IMR-90 (cell line): ENCODE data around the gene TAF9B. TPM values are rescaled to one million over a fixed set of nuclear protein-coding genes. Genes with fewer than 3 reads are reported as not detected.

Experiments
- ATAC-seq: fragments of 200-7000 bp; cut with Tn5 transposase; 2 replicates; pipeline ENCODE4 v1.9.1; 2020; ENCODE audit warnings: low read depth, mild to moderate bottlenecking, moderate library complexity
- BruUV-seq: library from RNA; stranded (reverse); fragments of 400-500 nt; replicated peaks from 2 replicates; lab custom pipeline; 2021; lab: Mats Ljungman, UMichigan
- CTCF ChIA-PET: fragments of 300-600 bp; formaldehyde crosslinking; extraction: SDS; loops from one replicate; lab custom pipeline; 2021; ENCODE audit warnings: antibody characterized with exemption; lab: Yijun Ruan, JAX
- POLR2A ChIA-PET: fragments of 300-600 bp; sonication (Branson Sonifier 250); formaldehyde crosslinking; loops from one replicate; lab custom pipeline; 2022; ENCODE audit warnings: antibody characterized with exemption; ENCODE audit not compliant: unreplicated experiment; lab: Charles Lee
- DNase-seq: peaks from one replicate; pipeline ENCODE4 v3.0.0; 2013
- H2AFZ ChIP-seq: replicated peaks from 2 replicates; pipeline ENCODE3; 2013; ENCODE audit warnings: low read length, mild to moderate bottlenecking; ENCODE audit not compliant: poor library complexity
- H2AK5ac ChIP-seq: 2 replicates; pipeline ENCODE4 v1.6.1; 2013; ENCODE audit warnings: low read depth, low read length, inconsistent platforms
- H2AK9ac ChIP-seq: replicated peaks from 2 replicates; pipeline ENCODE3; 2013; ENCODE audit warnings: mild to moderate bottlenecking, low read depth, low read length, moderate library complexity; ENCODE audit not compliant: poor library complexity
- H2BK120ac ChIP-seq: 2 replicates; pipeline ENCODE4 v1.6.1; 2013; ENCODE audit warnings: low read depth, low read length, inconsistent platforms
- H2BK15ac ChIP-seq: 3 replicates; pipeline ENCODE4 v1.6.1; 2013; ENCODE audit warnings: low read depth, low read length, inconsistent platforms
- H2BK20ac ChIP-seq: 2 replicates; pipeline ENCODE4 v1.6.1; 2013; ENCODE audit warnings: low read depth, mild to moderate bottlenecking, inconsistent platforms, low read length, moderate library complexity
- H2BK5ac ChIP-seq: 2 replicates; pipeline ENCODE4 v1.6.1; 2013; ENCODE audit warnings: mild to moderate bottlenecking, low read depth, low read length, inconsistent platforms; ENCODE audit not compliant: poor library complexity, severe bottlenecking
- H3K14ac ChIP-seq: replicated peaks from 2 replicates; pipeline ENCODE4 v1.6.1; 2013; ENCODE audit warnings: low read depth, low read length, inconsistent platforms
- H3K18ac ChIP-seq: 2 replicates; pipeline ENCODE4 v1.6.1; 2013; ENCODE audit warnings: low read depth, low read length, control low read depth
- H3K23ac ChIP-seq: 2 replicates; pipeline ENCODE4 v1.6.1; 2013; ENCODE audit warnings: low read depth, low read length, inconsistent platforms
- H3K27ac ChIP-seq: 2 replicates; pipeline ENCODE4 v1.5.1; 2013; ENCODE audit warnings: mild to moderate bottlenecking, control low read depth, low read length; ENCODE audit not compliant: insufficient read depth
- H3K27me3 ChIP-seq: 2 replicates; pipeline ENCODE4 v1.6.1; 2013; ENCODE audit warnings: low read length; ENCODE audit not compliant: control insufficient read depth, insufficient read depth
- H3K36me3 ChIP-seq: 2 replicates; pipeline ENCODE4 v1.6.1; 2013; ENCODE audit warnings: low read length, mixed read lengths; ENCODE audit not compliant: control insufficient read depth, insufficient read depth
- H3K4ac ChIP-seq: 2 replicates; pipeline ENCODE4 v1.6.1; 2013; ENCODE audit warnings: low read depth, low read length, inconsistent platforms
- H3K4me1 ChIP-seq: 2 replicates; pipeline ENCODE4 v1.6.1; 2013; ENCODE audit warnings: low read length, mixed read lengths; ENCODE audit not compliant: control insufficient read depth, insufficient read depth
- H3K4me2 ChIP-seq: 2 replicates; pipeline ENCODE4 v1.6.1; 2013; ENCODE audit warnings: low read depth, mild to moderate bottlenecking, control low read depth, low read length, moderate library complexity
- H3K4me3 ChIP-seq: 2 replicates; pipeline ENCODE4 v1.5.1; 2013; ENCODE audit warnings: low read depth, mild to moderate bottlenecking, control low read depth, low read length, moderate library complexity; ENCODE audit not compliant: insufficient read depth
- H3K56ac ChIP-seq: 2 replicates; pipeline ENCODE4 v1.6.1; 2013; ENCODE audit warnings: low read length, inconsistent platforms; ENCODE audit not compliant: insufficient read depth; ENCODE audit errors: extremely low read depth
- H3K79me1 ChIP-seq, 2 experiments: 2 replicates each; pipeline ENCODE4 v1.6.1; 2013; ENCODE audit warnings: low read length in 2 of 2, inconsistent platforms in 1 of 2, low read depth in 1 of 2
- H3K9ac ChIP-seq: 2 replicates; pipeline ENCODE4 v1.6.1; 2013; ENCODE audit warnings: low read depth, low read length, control low read depth
- H3K9me1 ChIP-seq: 2 replicates; pipeline ENCODE4 v1.6.1; 2013; ENCODE audit warnings: low read length, inconsistent platforms; ENCODE audit not compliant: insufficient read depth
- H3K9me3 ChIP-seq: 2 replicates; pipeline ENCODE4 v1.6.1; 2013; ENCODE audit warnings: low read length; ENCODE audit not compliant: control insufficient read depth, insufficient read depth
- H4K20me1 ChIP-seq: 2 replicates; pipeline ENCODE4 v1.6.1; 2013; ENCODE audit warnings: low read length, inconsistent platforms; ENCODE audit not compliant: insufficient read depth
- H4K5ac ChIP-seq: 2 replicates; pipeline ENCODE4 v1.6.1; 2013; ENCODE audit warnings: mild to moderate bottlenecking, low read depth, low read length, control low read depth
- H4K8ac ChIP-seq, 2 experiments: 2 replicates each; pipeline ENCODE4 v1.6.1; 2013; ENCODE audit warnings: low read depth in 2 of 2, low read length in 2 of 2, control low read depth in 1 of 2, inconsistent platforms in 1 of 2
- H4K91ac ChIP-seq: 2 replicates; pipeline ENCODE4 v1.6.1; 2013; ENCODE audit warnings: low read depth, low read length, inconsistent platforms; ENCODE audit not compliant: insufficient read depth
- ELK1 ChIP-seq: fragments of 150-350 bp; IDR thresholded peaks from 2 replicates; pipeline ENCODE4 v1.6.1; 2016; ENCODE audit warnings: low read depth, mild to moderate bottlenecking, low read length, moderate library complexity, borderline replicate concordance
- MAZ ChIP-seq: IDR thresholded peaks from 2 replicates; pipeline ENCODE4 v1.6.1; 2012; ENCODE audit warnings: low read depth, mild to moderate bottlenecking, low read length, improper control_type of control experiment, moderate library complexity, borderline replicate concordance
- MXI1 ChIP-seq: IDR thresholded peaks from 2 replicates; pipeline ENCODE4 v1.6.1; 2012; ENCODE audit warnings: low read depth, mild to moderate bottlenecking, low read length, moderate library complexity, borderline replicate concordance
- NFE2L2 ChIP-seq: fragments of 150-350 bp; IDR thresholded peaks from 2 replicates; pipeline ENCODE4 v1.6.1; 2016; ENCODE audit warnings: low read depth, mild to moderate bottlenecking, low read length
- POLR2A ChIP-seq: IDR thresholded peaks from 2 replicates; pipeline ENCODE4 v1.6.1; 2012; ENCODE audit warnings: mild to moderate bottlenecking, low read depth, low read length
- RAD21 ChIP-seq: IDR thresholded peaks from 2 replicates; pipeline ENCODE4 v1.6.1; 2012; ENCODE audit warnings: low read length, improper control_type of control experiment
- SMC3 ChIP-seq: fragments of 150-350 bp; IDR thresholded peaks from 2 replicates; pipeline ENCODE4 v1.6.1; 2016; ENCODE audit warnings: low read depth, mild to moderate bottlenecking, antibody characterized with exemption, low read length, moderate library complexity
- WGBS, 2 experiments: methylation state at CpG; one replicate each; pipeline versions ENCODE4 v1.1.5 to v1.1.7; 2013; ENCODE audit warnings: missing lambda C conversion rate in 2 of 2; ENCODE audit not compliant: insufficient read length in 1 of 2; ENCODE audit errors: extremely low coverage in 2 of 2; 5-methylcytosine and 5-hydroxymethylcytosine counted together
- dilution Hi-C: fragments of 300-500 bp; cut with HindIII; formaldehyde crosslinking; loops from one replicate; pipeline ENCODE4 v1.14.3; 2018; ENCODE audit warnings: low sequenced_read_pairs; ENCODE audit not compliant: unreplicated experiment
- in situ Hi-C: fragments of 300-500 bp; cut with MboI; formaldehyde crosslinking; loops from 3 replicates; pipeline ENCODE4 v1.14.3; 2019; ENCODE audit warnings: low sequenced_read_pairs, inconsistent platforms, mixed read lengths
- intact Hi-C: fragments of 100-400 bp; cut with micrococcal nuclease; formaldehyde crosslinking; loops from 2 replicates; pipeline ENCODE4 v1.10.0; 2022
- polyA plus RNA-seq, 3 experiments: library from polyadenylated mRNA; depleted of rRNA; stranded (reverse); fragments of >200 nt; gene quantifications; 2 replicates each; pipeline ENCODE4 v1.2.3, GENCODE V29; 2012; ENCODE audit warnings: low replicate concordance in 1 of 3
- total RNA-seq: library from RNA; depleted of rRNA; stranded (reverse); fragments of >200 nt; gene quantifications from 2 replicates; pipeline ENCODE4 v1.2.3, GENCODE V29; 2012
- TF ChIP-seq, protein P1 (sequence below): conservative IDR thresholded peaks from 2 replicates; pipeline ENCODE4 v1.5.1; 2012; ENCODE audit warnings: mild to moderate bottlenecking, low read depth, low read length, improper control_type of control experiment

TAF9B gene
- total and polyA plus RNA-seq, 2 of the 4 experiments (the other 2 are of a cell fraction): 12.4 to 21.5 TPM

- Histone ChIP-seq H3K9me1 (no peaks in the 10 kb centered on the region), H2BK20ac (no peak overlapping the region), H2AK9ac (no peak overlapping the region), H2BK15ac (no peak overlapping the region), H2AK5ac (no peak overlapping the region), H3K56ac (no peak overlapping the region), H3K79me1 (peaks cover 0 to 3% of the 10 kb centered on the region in 2 experiments; a peak in 1 of 4 replicates), H4K91ac (no peak overlapping the region), H3K9me3 (no peaks in the 10 kb centered on the region), H3K4me1 (0 out of 2 replicates have a peak, but pooled peaks cover 2% of the 10 kb centered on the region), H4K8ac (no peak overlapping the region), H2BK5ac (no peak overlapping the region), H4K20me1 (peaks cover 94% of the 10 kb centered on the region), H3K4me2 (no peak overlapping the region), H3K4me3 (no peak overlapping the region), H3K18ac (no peak overlapping the region), H3K23ac (no peak overlapping the region), H3K36me3 (peaks cover 19% of the 10 kb centered on the region), H3K14ac (no peak overlapping the region), H4K5ac (no peak overlapping the region), H2BK120ac (no peak overlapping the region), H3K4ac (no peak overlapping the region), H2AFZ (no peak overlapping the region), H3K27me3 (no peaks in the 10 kb centered on the region), H3K27ac (no peak overlapping the region), H3K9ac (no peak overlapping the region)
- BruUV-seq: no TSS peak
- no peak for DNase-seq
- ATAC-seq: no peak
- TF ChIP-seq ELK1 (no peak), SMC3 (no peak), MAZ (no peak), MXI1 (no peak), NFE2L2 (no peak), POLR2A (no peak), RAD21 (no peak)
- TF ChIP-seq, protein P1, sequence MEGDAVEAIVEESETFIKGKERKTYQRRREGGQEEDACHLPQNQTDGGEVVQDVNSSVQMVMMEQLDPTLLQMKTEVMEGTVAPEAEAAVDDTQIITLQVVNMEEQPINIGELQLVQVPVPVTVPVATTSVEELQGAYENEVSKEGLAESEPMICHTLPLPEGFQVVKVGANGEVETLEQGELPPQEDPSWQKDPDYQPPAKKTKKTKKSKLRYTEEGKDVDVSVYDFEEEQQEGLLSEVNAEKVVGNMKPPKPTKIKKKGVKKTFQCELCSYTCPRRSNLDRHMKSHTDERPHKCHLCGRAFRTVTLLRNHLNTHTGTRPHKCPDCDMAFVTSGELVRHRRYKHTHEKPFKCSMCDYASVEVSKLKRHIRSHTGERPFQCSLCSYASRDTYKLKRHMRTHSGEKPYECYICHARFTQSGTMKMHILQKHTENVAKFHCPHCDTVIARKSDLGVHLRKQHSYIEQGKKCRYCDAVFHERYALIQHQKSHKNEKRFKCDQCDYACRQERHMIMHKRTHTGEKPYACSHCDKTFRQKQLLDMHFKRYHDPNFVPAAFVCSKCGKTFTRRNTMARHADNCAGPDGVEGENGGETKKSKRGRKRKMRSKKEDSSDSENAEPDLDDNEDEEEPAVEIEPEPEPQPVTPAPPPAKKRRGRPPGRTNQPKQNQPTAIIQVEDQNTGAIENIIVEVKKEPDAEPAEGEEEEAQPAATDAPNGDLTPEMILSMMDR: no peak
- in situ Hi-C loops: no loop called here
- intact Hi-C loops: no loop called here
- CTCF ChIA-PET: no interaction called here
- dilution Hi-C loops: no loop called here
- no CpG with 5 or more reads among the region's 2 CpGs for WGBS, 2 experiments
- POLR2A ChIA-PET: no interaction called here
Observed at GRCh38 chrX:78109458-78109857, 30.0 kb downstream of the TAF9B start.
